T-helper 2 cell treated with Interferon-gamma antibody and Interleukin-4, amounts not matched to agents 5 μg/mL and 100 μg/mL, for 36 hours (primary cell): ENCODE results near the gene FOLH1.
"Not testable (repeated sequence)": the region's sequence is repeated elsewhere in the genome, so short reads cannot be mapped to it uniquely, and the experiment has no call there.

Experiments
- DNase-seq: peaks from one replicate; pipeline ENCODE4 v3.0.0; 2021; ENCODE audit warnings: low spot score
- H3K27ac Mint-ChIP-seq: one replicate; pipeline ENCODE4 v1.8.0; 2021; ENCODE audit warnings: mild to moderate bottlenecking, mixed read lengths
- H3K27me3 Mint-ChIP-seq: one replicate; pipeline ENCODE4 v1.8.0; 2021; ENCODE audit warnings: low read depth, mixed read lengths
- H3K36me3 Mint-ChIP-seq: one replicate; pipeline ENCODE4 v1.8.0; 2021; ENCODE audit warnings: low read depth, mixed read lengths
- H3K4me1 Mint-ChIP-seq: one replicate; pipeline ENCODE4 v1.8.0; 2021; ENCODE audit warnings: low read depth, mixed read lengths
- H3K4me3 Mint-ChIP-seq: one replicate; pipeline ENCODE4 v1.8.0; 2022; ENCODE audit warnings: mild to moderate bottlenecking, moderate library complexity, mixed read lengths
- H3K9me3 Mint-ChIP-seq: one replicate; pipeline ENCODE4 v1.8.0; 2021; ENCODE audit warnings: mixed read lengths

Gene FOLH1

GRCh38 chr11:49206999-49207398 lies 1.4 kb downstream of the FOLH1 start:
- not testable (repeated sequence) for H3K27me3 Mint-ChIP-seq, H3K4me1 Mint-ChIP-seq, DNase-seq, H3K4me3 Mint-ChIP-seq, H3K36me3 Mint-ChIP-seq, H3K27ac Mint-ChIP-seq, H3K9me3 Mint-ChIP-seq

GRCh38 chr11:49202287-49202976 lies 6.0 kb downstream of the FOLH1 start:
- Mint-ChIP-seq H3K27me3 (peaks cover 3% of the 10 kb centered on the region), H3K4me1 (no peaks in the 10 kb centered on the region), H3K9me3 (no peaks in the 10 kb centered on the region), H3K27ac (no peak overlapping the region), H3K36me3 (no peaks in the 10 kb centered on the region), H3K4me3 (no peak overlapping the region)
- no peak for DNase-seq

GRCh38 chr11:49196775-49197174 lies 11.6 kb downstream of the FOLH1 start:
- not testable (repeated sequence) for H3K9me3 Mint-ChIP-seq, H3K27ac Mint-ChIP-seq, H3K4me3 Mint-ChIP-seq, H3K36me3 Mint-ChIP-seq, H3K4me1 Mint-ChIP-seq, H3K27me3 Mint-ChIP-seq, DNase-seq

- not testable (repeated sequence) for H3K9me3 Mint-ChIP-seq, H3K4me1 Mint-ChIP-seq, DNase-seq, H3K36me3 Mint-ChIP-seq, H3K27me3 Mint-ChIP-seq, H3K27ac Mint-ChIP-seq, H3K4me3 Mint-ChIP-seq
Observed at GRCh38 chr11:49196002-49196401, 12.4 kb downstream of the FOLH1 start.

- H3K36me3 Mint-ChIP-seq, H3K4me3 Mint-ChIP-seq, DNase-seq, H3K9me3 Mint-ChIP-seq, H3K4me1 Mint-ChIP-seq, H3K27ac Mint-ChIP-seq, H3K27me3 Mint-ChIP-seq: not testable (repeated sequence)
Observed at GRCh38 chr11:49190287-49190686, 18.1 kb downstream of the FOLH1 start.

GRCh38 chr11:49186225-49186624 lies 22.2 kb downstream of the FOLH1 start:
- not testable (repeated sequence) for H3K27me3 Mint-ChIP-seq, H3K9me3 Mint-ChIP-seq, H3K4me3 Mint-ChIP-seq, H3K27ac Mint-ChIP-seq, DNase-seq, H3K36me3 Mint-ChIP-seq, H3K4me1 Mint-ChIP-seq

GRCh38 chr11:49185597-49185996 lies 22.8 kb downstream of the FOLH1 start:
- not testable (repeated sequence) for H3K27me3 Mint-ChIP-seq, H3K27ac Mint-ChIP-seq, DNase-seq, H3K4me1 Mint-ChIP-seq, H3K36me3 Mint-ChIP-seq, H3K9me3 Mint-ChIP-seq, H3K4me3 Mint-ChIP-seq

GRCh38 chr11:49184756-49185155 lies 23.6 kb downstream of the FOLH1 start:
- H3K27me3 Mint-ChIP-seq, H3K27ac Mint-ChIP-seq, H3K4me3 Mint-ChIP-seq, H3K4me1 Mint-ChIP-seq, H3K36me3 Mint-ChIP-seq, H3K9me3 Mint-ChIP-seq, DNase-seq: not testable (repeated sequence)

- not testable (repeated sequence) for H3K4me1 Mint-ChIP-seq, H3K4me3 Mint-ChIP-seq, H3K9me3 Mint-ChIP-seq, H3K27me3 Mint-ChIP-seq, H3K27ac Mint-ChIP-seq, DNase-seq, H3K36me3 Mint-ChIP-seq
Observed at GRCh38 chr11:49177936-49178335, 30.5 kb downstream of the FOLH1 start.

- not testable (repeated sequence) for H3K27me3 Mint-ChIP-seq
Observed at GRCh38 chr11:49175378-49175777, 33.0 kb downstream of the FOLH1 start.

GRCh38 chr11:49174691-49175366 lies 33.6 kb downstream of the FOLH1 start:
- not testable (repeated sequence) for H3K4me1 Mint-ChIP-seq, H3K36me3 Mint-ChIP-seq, H3K9me3 Mint-ChIP-seq, H3K27ac Mint-ChIP-seq, H3K27me3 Mint-ChIP-seq, DNase-seq, H3K4me3 Mint-ChIP-seq

More at GRCh38 chr11:49175378-49175777, 33.0 kb downstream of the FOLH1 start:
- not testable (repeated sequence) for H3K27ac Mint-ChIP-seq, DNase-seq, H3K36me3 Mint-ChIP-seq, H3K4me1 Mint-ChIP-seq, H3K4me3 Mint-ChIP-seq, H3K9me3 Mint-ChIP-seq

- H3K4me1 Mint-ChIP-seq, H3K9me3 Mint-ChIP-seq, H3K4me3 Mint-ChIP-seq, H3K36me3 Mint-ChIP-seq, DNase-seq, H3K27me3 Mint-ChIP-seq, H3K27ac Mint-ChIP-seq: not testable (repeated sequence)
Observed at GRCh38 chr11:49171613-49172012, 36.8 kb downstream of the FOLH1 start.

- H3K4me1 Mint-ChIP-seq, DNase-seq, H3K9me3 Mint-ChIP-seq, H3K36me3 Mint-ChIP-seq, H3K4me3 Mint-ChIP-seq, H3K27me3 Mint-ChIP-seq, H3K27ac Mint-ChIP-seq: not testable (repeated sequence)
Observed at GRCh38 chr11:49169579-49169978, 38.8 kb downstream of the FOLH1 start.

- DNase-seq, H3K36me3 Mint-ChIP-seq, H3K4me1 Mint-ChIP-seq, H3K9me3 Mint-ChIP-seq, H3K27me3 Mint-ChIP-seq, H3K27ac Mint-ChIP-seq, H3K4me3 Mint-ChIP-seq: not testable (repeated sequence)
Observed at GRCh38 chr11:49168992-49169391, 39.4 kb downstream of the FOLH1 start.

GRCh38 chr11:49151211-49151610 lies 57.2 kb downstream of the FOLH1 start:
- Mint-ChIP-seq H3K36me3 (no peaks in the 10 kb centered on the region), H3K4me3 (no peak overlapping the region), H3K27ac (no peak overlapping the region), H3K27me3 (no peaks in the 10 kb centered on the region), H3K4me1 (no peaks in the 10 kb centered on the region), H3K9me3 (no peaks in the 10 kb centered on the region)
- no peak for DNase-seq
